HG02610 (cell line): ENCODE measurements around the gene PITPNM3.

Experiments
- ATAC-seq: cut with Tn5 transposase; IDR thresholded peaks from one replicate; pipeline ENCODE4 v1.9.1; 2021; ENCODE audit warnings: mild to moderate bottlenecking, moderate library complexity; ENCODE audit not compliant: unreplicated experiment

PITPNM3 gene

GRCh38 chr17:6421700-6422604 lies 134.4 kb downstream of the PITPNM3 start:
- ATAC-seq = no peak

GRCh38 chr17:6420173-6420641 lies 136.1 kb downstream of the PITPNM3 start:
- ATAC-seq = no peak

GRCh38 chr17:6415616-6416015 lies 140.7 kb downstream of the PITPNM3 start:
- ATAC-seq = no peak

GRCh38 chr17:6413065-6413464 lies 143.3 kb downstream of the PITPNM3 start:
- no peak for ATAC-seq

GRCh38 chr17:6408735-6409134 lies 147.6 kb downstream of the PITPNM3 start:
- no peak for ATAC-seq

GRCh38 chr17:6408276-6408675 lies 148.1 kb downstream of the PITPNM3 start:
- ATAC-seq = no peak

GRCh38 chr17:6402258-6402657 lies 154.1 kb downstream of the PITPNM3 start:
- no peak for ATAC-seq
